ENCODE results near the gene ADM2. TPM values are rescaled to one million over a fixed set of nuclear protein-coding genes. Genes with fewer than 3 reads are reported as not detected.

ADM2 gene
- total and polyA plus RNA-seq, 4 donors = 0.74 to 5.7 (median 2.7) TPM

DNA sequence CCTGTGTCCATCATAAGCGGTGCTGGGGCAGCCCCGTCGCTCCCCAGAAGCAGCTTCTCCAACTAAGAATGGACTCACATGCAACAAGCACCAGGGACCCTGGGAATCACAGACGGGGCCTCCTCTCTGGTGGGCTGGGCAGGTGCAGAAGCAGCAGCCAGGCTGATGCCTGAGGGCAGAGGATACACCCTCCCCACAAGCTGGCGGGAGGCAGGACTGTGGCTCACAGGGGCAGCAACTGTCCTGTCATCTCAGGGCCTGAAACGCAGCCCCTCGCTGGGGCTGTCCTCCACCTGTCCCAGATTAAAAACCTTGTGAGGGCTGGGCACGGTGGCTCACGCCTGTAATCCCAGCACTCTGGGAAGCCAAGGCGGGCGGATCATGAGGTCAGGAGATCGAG, 3.4 kb upstream of the ADM2 start:
- Histone ChIP-seq H3K4me3 (no peak overlapping the region), H3K9ac (ENCODE audit: insufficient read depth in 1 of 2, low read length in 2 of 2) (no peak overlapping the region), H3K27me3 (ENCODE audit: control insufficient read depth in 3 of 3, insufficient read depth in 3 of 3, low read length in 2 of 3) (peaks cover 0 to 28% (median 18%) of the 10 kb centered on the region in 3 donors), H3K4me1 (ENCODE audit: control insufficient read depth in 5 of 5, insufficient read depth in 5 of 5, low read length in 5 of 5) (peaks cover 8 to 23% (median 10%) of the 10 kb centered on the region in 5 donors), H3K36me3 (ENCODE audit: control insufficient read depth in 4 of 4, insufficient read depth in 4 of 4, low read length in 4 of 4) (no peaks in the 10 kb centered on the region), H3K9me3 (ENCODE audit: control insufficient read depth in 4 of 4, insufficient read depth in 3 of 4, low read length in 3 of 4) (no peaks in the 10 kb centered on the region), H3K27ac (ENCODE audit: low read depth in 1 of 2, low read length in 1 of 2) (no peak overlapping the region)
- WGBS, 2 donors = 91 to 93% methylated on average over 12 of the region's 12 CpGs
- DNase-seq (no peak), ATAC-seq (ENCODE audit: insufficient read depth, low FRiP score) (no peak)
- TF ChIP-seq, protein P1, sequence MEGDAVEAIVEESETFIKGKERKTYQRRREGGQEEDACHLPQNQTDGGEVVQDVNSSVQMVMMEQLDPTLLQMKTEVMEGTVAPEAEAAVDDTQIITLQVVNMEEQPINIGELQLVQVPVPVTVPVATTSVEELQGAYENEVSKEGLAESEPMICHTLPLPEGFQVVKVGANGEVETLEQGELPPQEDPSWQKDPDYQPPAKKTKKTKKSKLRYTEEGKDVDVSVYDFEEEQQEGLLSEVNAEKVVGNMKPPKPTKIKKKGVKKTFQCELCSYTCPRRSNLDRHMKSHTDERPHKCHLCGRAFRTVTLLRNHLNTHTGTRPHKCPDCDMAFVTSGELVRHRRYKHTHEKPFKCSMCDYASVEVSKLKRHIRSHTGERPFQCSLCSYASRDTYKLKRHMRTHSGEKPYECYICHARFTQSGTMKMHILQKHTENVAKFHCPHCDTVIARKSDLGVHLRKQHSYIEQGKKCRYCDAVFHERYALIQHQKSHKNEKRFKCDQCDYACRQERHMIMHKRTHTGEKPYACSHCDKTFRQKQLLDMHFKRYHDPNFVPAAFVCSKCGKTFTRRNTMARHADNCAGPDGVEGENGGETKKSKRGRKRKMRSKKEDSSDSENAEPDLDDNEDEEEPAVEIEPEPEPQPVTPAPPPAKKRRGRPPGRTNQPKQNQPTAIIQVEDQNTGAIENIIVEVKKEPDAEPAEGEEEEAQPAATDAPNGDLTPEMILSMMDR (IDR thresholded peaks at IDR 0.05; ENCODE audit: control extremely low read depth, extremely low read depth) = no peak

- Histone ChIP-seq H3K9me3 (ENCODE audit: control insufficient read depth in 4 of 4, insufficient read depth in 3 of 4, low read length in 3 of 4) (no peaks in the 10 kb centered on the region), H3K36me3 (ENCODE audit: control insufficient read depth in 4 of 4, insufficient read depth in 4 of 4, low read length in 4 of 4) (no peaks in the 10 kb centered on the region), H3K4me3 (no peak overlapping the region), H3K9ac (ENCODE audit: insufficient read depth in 1 of 2, low read length in 2 of 2) (no peak overlapping the region), H3K4me1 (ENCODE audit: control insufficient read depth in 5 of 5, insufficient read depth in 5 of 5, low read length in 5 of 5) (peaks cover 0 to 11% (median 4%) of the 10 kb centered on the region in 5 donors), H3K27ac (ENCODE audit: low read depth in 1 of 2, low read length in 1 of 2) (no peak overlapping the region), H3K27me3 (ENCODE audit: control insufficient read depth in 3 of 3, insufficient read depth in 3 of 3, low read length in 2 of 3) (peaks cover 0 to 34% (median 20%) of the 10 kb centered on the region in 3 donors)
- TF ChIP-seq, protein P1 (IDR thresholded peaks at IDR 0.05; ENCODE audit: control extremely low read depth, extremely low read depth) = no peak
- WGBS, 2 donors = 64 to 68% methylated on average over 11 of the region's 11 CpGs
- ATAC-seq (ENCODE audit: insufficient read depth, low FRiP score) (no peak), DNase-seq (no peak)
These were observed 1.6 kb upstream of the ADM2 start for GRCh38 chr22:50479721-50480120.

GRCh38 chr22:50481045-50481439, 301 bp upstream of the ADM2 start:
- H3K27me3 ChIP-seq (ENCODE audit: control insufficient read depth in 3 of 3, insufficient read depth in 3 of 3, low read length in 2 of 3) = peaks cover 0 to 34% (median 20%) of the 10 kb centered on the region in 3 donors
- no peak for ATAC-seq (ENCODE audit: insufficient read depth, low FRiP score)

More at GRCh38 chr22:50481045-50481439, 301 bp upstream of the ADM2 start:
- 4 to 6% methylated on average over 40 to 45 of the region's 45 CpGs for WGBS, 2 donors
- no peak overlapping the region for H3K9ac ChIP-seq (ENCODE audit: insufficient read depth in 1 of 2, low read length in 2 of 2)
- TF ChIP-seq, protein P1 (IDR thresholded peaks at IDR 0.05; ENCODE audit: control extremely low read depth, extremely low read depth) = no peak
- H3K36me3 ChIP-seq (ENCODE audit: control insufficient read depth in 4 of 4, insufficient read depth in 4 of 4, low read length in 4 of 4) = no peaks in the 10 kb centered on the region
- no peak overlapping the region for H3K27ac ChIP-seq (ENCODE audit: low read depth in 1 of 2, low read length in 1 of 2)
- DNase-seq = no peak
- peak overlapping the region; percentile 29 for H3K4me3 ChIP-seq
- peaks cover 0 to 5% (median 0%) of the 10 kb centered on the region in 5 donors for H3K4me1 ChIP-seq (ENCODE audit: control insufficient read depth in 5 of 5, insufficient read depth in 5 of 5, low read length in 5 of 5)
- no peaks in the 10 kb centered on the region for H3K9me3 ChIP-seq (ENCODE audit: control insufficient read depth in 4 of 4, insufficient read depth in 3 of 4, low read length in 3 of 4)
